PC-9 (cell line): ENCODE data around the gene CDHR5. TPM values are rescaled to one million over a fixed set of nuclear protein-coding genes. Genes with fewer than 3 reads are reported as not detected.

Experiments
- BruUV-seq: library from RNA; stranded (reverse); fragments of 400-500 nt; replicated peaks from 2 replicates; lab custom pipeline; 2021; lab: Mats Ljungman, UMichigan
- CTCF ChIA-PET: fragments of 300-600 bp; sonication (Branson Sonifier 250); formaldehyde crosslinking; loops from one replicate; lab custom pipeline; 2022; ENCODE audit warnings: antibody characterized with exemption; lab: Charles Lee
- POLR2A ChIA-PET: fragments of 300-600 bp; sonication (Branson Sonifier 250); formaldehyde crosslinking; loops from one replicate; lab custom pipeline; 2022; ENCODE audit warnings: antibody characterized with exemption; ENCODE audit not compliant: unreplicated experiment; lab: Charles Lee
- DNase-seq, 2 experiments: peaks; one replicate each; pipeline versions ENCODE4 v3.0.0 to v3.0.0-alpha.2; 2015 to 2022; ENCODE audit warnings: mixed read lengths in 1 of 2
- H2AFZ ChIP-seq: fragments of 200-600 bp; sonication (generic); 2 replicates; pipeline ENCODE4 v1.8.1; 2017; ENCODE audit warnings: antibody characterized with exemption
- H3F3A ChIP-seq: fragments of 200-600 bp; sonication (generic); 2 replicates; pipeline ENCODE4 v1.8.1; 2017; ENCODE audit warnings: antibody characterized with exemption, mild to moderate bottlenecking, low read depth; ENCODE audit not compliant: insufficient read depth
- H3K27ac ChIP-seq: fragments of 200-600 bp; sonication (generic); 2 replicates; pipeline ENCODE4 v1.6.1; 2016; ENCODE audit warnings: mixed run types
- H3K27me3 ChIP-seq: fragments of 200-600 bp; sonication (generic); 2 replicates; pipeline ENCODE4 v1.6.1; 2016; ENCODE audit warnings: low read depth, mixed run types; ENCODE audit not compliant: insufficient read depth
- H3K36me3 ChIP-seq: fragments of 200-600 bp; sonication (generic); 2 replicates; pipeline ENCODE4 v1.6.1; 2016; ENCODE audit warnings: low read depth, mixed run types
- H3K4me1 ChIP-seq: fragments of 200-600 bp; sonication (generic); replicated peaks from 2 replicates; pipeline ENCODE4 v1.6.1; 2016; ENCODE audit warnings: mixed run types; ENCODE audit not compliant: insufficient read depth
- H3K4me2 ChIP-seq: fragments of 200-600 bp; sonication (generic); 2 replicates; pipeline ENCODE4 v1.6.1; 2017; ENCODE audit warnings: mixed run types
- H3K4me3 ChIP-seq: fragments of 200-600 bp; sonication (generic); 2 replicates; pipeline ENCODE4 v1.6.1; 2016; ENCODE audit warnings: mixed run types
- H3K79me2 ChIP-seq: fragments of 200-600 bp; sonication (generic); 2 replicates; pipeline ENCODE4 v1.6.1; 2017; ENCODE audit warnings: low read depth, mixed run types
- H3K9me2 ChIP-seq: fragments of 200-600 bp; sonication (generic); 2 replicates; pipeline ENCODE4 v1.8.1; 2017; ENCODE audit warnings: mild to moderate bottlenecking; ENCODE audit not compliant: insufficient read depth
- H3K9me3 ChIP-seq: fragments of 200-600 bp; sonication (generic); 2 replicates; pipeline ENCODE4 v1.8.1; 2016; ENCODE audit warnings: low read depth; ENCODE audit not compliant: insufficient read depth
- H4K20me1 ChIP-seq: fragments of 200-600 bp; sonication (generic); 2 replicates; pipeline ENCODE4 v1.8.1; 2017; ENCODE audit not compliant: insufficient read depth
- CTCF ChIP-seq: fragments of 200-600 bp; sonication (generic); conservative IDR thresholded peaks from 2 replicates; pipeline ENCODE4 v1.6.1; 2017; ENCODE audit warnings: mixed run types, antibody characterized with exemption, mild to moderate bottlenecking, moderate library complexity
- EZH2 ChIP-seq: fragments of 200-600 bp; sonication (generic); IDR thresholded peaks from 2 replicates; pipeline ENCODE4 v1.8.0; 2017; ENCODE audit warnings: antibody characterized with exemption, low read depth
- intact Hi-C: fragments of 100-400 bp; cut with micrococcal nuclease; formaldehyde crosslinking; loops from one replicate; pipeline ENCODE4 v1.10.0; 2022; ENCODE audit not compliant: unreplicated experiment
- microRNA-seq: library from miRNA; unstranded; fragments of <30 nt; microRNA quantifications from one replicate; pipeline ENCODE4 v1.2.0, GENCODE V29; 2021; ENCODE audit warnings: borderline number of aligned reads, borderline replicate concordance
- total RNA-seq: library from RNA; stranded (reverse); gene quantifications from 2 replicates; pipeline ENCODE4 v1.2.3, GENCODE V29; 2021

CDHR5 gene
- total RNA-seq, 1 experiment from 2014 or later: not detected

DNA sequence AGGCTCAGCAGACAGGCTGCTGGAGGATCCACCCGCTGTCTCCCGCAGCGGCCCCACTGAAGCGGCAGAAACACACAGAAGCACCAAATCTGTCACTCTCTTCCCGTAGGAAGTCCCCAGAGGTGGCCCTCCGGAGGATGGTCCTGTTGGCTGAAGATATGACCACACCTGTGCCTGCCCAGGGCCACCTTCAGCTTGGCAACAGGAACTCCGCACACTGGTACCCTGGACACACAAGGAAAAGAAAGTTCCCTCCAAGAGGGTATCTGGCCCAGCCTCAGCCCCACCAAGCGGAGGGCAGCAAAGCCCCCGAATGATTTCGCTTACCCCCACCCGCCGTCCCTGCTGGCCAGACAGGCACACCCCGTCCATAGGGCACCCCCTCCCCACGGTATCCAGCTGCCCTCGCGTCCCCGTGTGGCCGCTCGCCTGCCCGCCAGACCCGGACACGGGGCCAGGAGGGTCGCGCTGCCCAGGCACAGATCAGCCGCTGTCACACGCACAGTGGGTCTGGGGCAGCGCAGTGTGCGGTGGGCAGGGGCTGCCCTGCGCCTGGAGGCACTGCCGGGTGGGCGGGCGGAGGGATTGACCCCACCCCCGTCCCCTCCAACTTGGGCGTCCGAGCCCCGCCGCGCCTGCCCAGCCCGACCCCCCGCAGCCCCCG, 57.0 kb downstream of the CDHR5 start:
- POLR2A ChIA-PET: no interaction called here
- no peaks in the 10 kb centered on the region for H3K79me2 ChIP-seq
- peak overlapping the region; percentile 78 for H3K4me2 ChIP-seq
- CTCF ChIA-PET: no interaction called here
- no peak for DNase-seq
- no peaks in the 10 kb centered on the region for H4K20me1 ChIP-seq
- H3K9me3 ChIP-seq: no peaks in the 10 kb centered on the region
- TF ChIP-seq CTCF (no peak), EZH2 (no peak)
- peak overlapping the region; percentile 54; the same call in 1 of the 2 replicates for H3K4me3 ChIP-seq
- H3K27ac ChIP-seq: no peak overlapping the region
- no peaks in the 10 kb centered on the region for H3K27me3 ChIP-seq
- no peaks in the 10 kb centered on the region for H3K36me3 ChIP-seq
- H3F3A ChIP-seq: no peaks in the 10 kb centered on the region; the same call in 1 of the 2 replicates
- H3K9me2 ChIP-seq: no peaks in the 10 kb centered on the region
- no peak overlapping the region for H2AFZ ChIP-seq
- intact Hi-C loops: loop anchor here (10.0 kb wide), 1 partner anchor 157 kb away; no protein-coding TSS in a partner anchor
- no TSS peak for BruUV-seq
- 0 out of 2 replicates have a peak, but pooled peaks cover 6% of the 10 kb centered on the region for H3K4me1 ChIP-seq

GRCh38 chr11:567011-567628, 57.6 kb downstream of the CDHR5 start:
- Histone ChIP-seq H3F3A (no peaks in the 10 kb centered on the region; the same call in 1 of the 2 replicates), H3K4me1 (0 out of 2 replicates have a peak, but pooled peaks cover 6% of the 10 kb centered on the region), H3K36me3 (no peaks in the 10 kb centered on the region), H3K9me2 (no peaks in the 10 kb centered on the region), H3K9me3 (no peaks in the 10 kb centered on the region), H3K27ac (no peak overlapping the region), H2AFZ (no peak overlapping the region), H3K4me2 (peak overlapping the region; percentile 78), H3K79me2 (peaks cover 1% of the 10 kb centered on the region; the same call in 1 of the 2 replicates), H3K27me3 (no peaks in the 10 kb centered on the region), H4K20me1 (no peaks in the 10 kb centered on the region), H3K4me3 (no peak overlapping the region; the same call in 1 of the 2 replicates)
- BruUV-seq: no TSS peak
- ChIA-PET CTCF (no interaction called here), POLR2A (no interaction called here)
- TF ChIP-seq EZH2 (no peak), CTCF (no peak)
- intact Hi-C loops: loop anchor here (10.0 kb wide), 1 partner anchor 158 kb away; no protein-coding TSS in a partner anchor
- DNase-seq: no peak

Small RNAs within 50 kb of the gene (microRNA-seq; reads per million reads assigned to microRNA genes)
- gene MIR210: 173 reads per million, percentile 57 among the genes with 10 or more reads in this experiment

Other genes with a start within 250 kb of the CDHR5 start
- 83.7 and 109 TPM in 2 replicates for gene PKP3, start 230.7 kb downstream of the CDHR5 start, total RNA-seq
- 78.9 and 98.3 TPM in 2 replicates for gene SIGIRR, start 210.0 kb downstream of the CDHR5 start, total RNA-seq
- gene ANO9, start 182.9 kb downstream of the CDHR5 start, total RNA-seq: 18.1 and 27.6 TPM in 2 replicates
- gene PTDSS2, start 174.7 kb downstream of the CDHR5 start, total RNA-seq: 32.5 and 38.8 TPM in 2 replicates
- 87.8 and 104 TPM in 2 replicates for gene RNH1, start 117.7 kb downstream of the CDHR5 start, total RNA-seq
- gene HRAS, start 89.4 kb downstream of the CDHR5 start, total RNA-seq: 47.2 and 47.5 TPM in 2 replicates
- 5.0 and 6.3 TPM in 2 replicates for gene LRRC56, start 87.4 kb downstream of the CDHR5 start, total RNA-seq
- 12.8 and 16.3 TPM in 2 replicates for gene LMNTD2, start 64.2 kb downstream of the CDHR5 start, total RNA-seq
- gene RASSF7, start 64.0 kb downstream of the CDHR5 start, total RNA-seq: 36.2 and 40.8 TPM in 2 replicates
- 21.7 and 24.5 TPM in 2 replicates for gene PHRF1, start 48.5 kb downstream of the CDHR5 start, total RNA-seq
- gene IRF7, start 9.0 kb downstream of the CDHR5 start, total RNA-seq: 10.7 and 13.1 TPM in 2 replicates
- gene SCT, start 2.2 kb upstream of the CDHR5 start, total RNA-seq: not detected in 2 replicates
- gene DRD4, start 12.3 kb upstream of the CDHR5 start, total RNA-seq: 0.35 and 1.4 TPM in 2 replicates
- gene DEAF1, start 70.3 kb upstream of the CDHR5 start, total RNA-seq: 36.9 and 44.4 TPM in 2 replicates
- 34.0 and 36.6 TPM in 2 replicates for gene TMEM80, start 70.9 kb upstream of the CDHR5 start, total RNA-seq
- 228 and 229 TPM in 2 replicates for gene EPS8L2, start 81.3 kb upstream of the CDHR5 start, total RNA-seq
- gene TALDO1, start 122.5 kb upstream of the CDHR5 start, total RNA-seq: 434 and 446 TPM in 2 replicates
- gene GATD1, start 152.5 kb upstream of the CDHR5 start, total RNA-seq: 52.7 and 61.9 TPM in 2 replicates
- not detected in 2 replicates for gene CEND1, start 165.1 kb upstream of the CDHR5 start, total RNA-seq
- 24.6 and 25.8 TPM in 2 replicates for gene SLC25A22, start 173.3 kb upstream of the CDHR5 start, total RNA-seq
- gene PIDD1, start 180.3 kb upstream of the CDHR5 start, total RNA-seq: 16.7 and 24.3 TPM in 2 replicates
- gene RPLP2, start 185.0 kb upstream of the CDHR5 start, total RNA-seq: 1,270 and 1,465 TPM in 2 replicates
- 137 and 142 TPM in 2 replicates for gene PNPLA2, start 194.0 kb upstream of the CDHR5 start, total RNA-seq
- 17.5 and 21.2 TPM in 2 replicates for gene CRACR2B, start 203.0 kb upstream of the CDHR5 start, total RNA-seq
- gene CD151, start 208.0 kb upstream of the CDHR5 start, total RNA-seq: 184 and 199 TPM in 2 replicates
- gene POLR2L, start 217.6 kb upstream of the CDHR5 start, total RNA-seq: 87.4 and 99.7 TPM in 2 replicates
- gene TSPAN4, start 217.9 kb upstream of the CDHR5 start, total RNA-seq: 30.4 and 43.6 TPM in 2 replicates